Measurements from ENCODE around the gene KIF26B. TPM values are rescaled to one million over a fixed set of nuclear protein-coding genes. Genes with fewer than 3 reads are reported as not detected.
"Not testable (repeated sequence)": the region's sequence is repeated elsewhere in the genome, so short reads cannot be mapped to it uniquely, and the experiment has no call there.

KIF26B gene
- total RNA-seq, 1 experiment from 2014 or later, result 1.7 TPM

GRCh38 chr1:245704341-245704740 lies 549.6 kb downstream of the KIF26B start:
- Histone ChIP-seq H3K27me3 (ENCODE audit: control insufficient read depth, insufficient read depth, low read length) (no peaks in the 10 kb centered on the region), H3K4me3 (ENCODE audit: insufficient read depth, low read depth, low read length) (no peak overlapping the region), H3K36me3 (replicated peaks; ENCODE audit: control insufficient read depth, insufficient read depth, low read length) (no peaks in the 10 kb centered on the region)
- peak; percentile 4 for DNase-seq

- DNase-seq, result peak; percentile 9
- Histone ChIP-seq H3K36me3 (replicated peaks; ENCODE audit: control insufficient read depth, insufficient read depth, low read length) (no peaks in the 10 kb centered on the region), H3K4me3 (ENCODE audit: insufficient read depth, low read depth, low read length) (no peak overlapping the region), H3K27me3 (ENCODE audit: control insufficient read depth, insufficient read depth, low read length) (no peaks in the 10 kb centered on the region)
These were observed 550.0 kb downstream of the KIF26B start for GRCh38 chr1:245704765-245705164.

GRCh38 chr1:245707941-245708340 lies 553.2 kb downstream of the KIF26B start:
- no peak for DNase-seq
- Histone ChIP-seq H3K4me3 (ENCODE audit: insufficient read depth, low read depth, low read length) (no peak overlapping the region), H3K36me3 (replicated peaks; ENCODE audit: control insufficient read depth, insufficient read depth, low read length) (no peaks in the 10 kb centered on the region), H3K27me3 (ENCODE audit: control insufficient read depth, insufficient read depth, low read length) (peaks cover 4% of the 10 kb centered on the region; the same call in 1 of the 2 replicates)

DNA sequence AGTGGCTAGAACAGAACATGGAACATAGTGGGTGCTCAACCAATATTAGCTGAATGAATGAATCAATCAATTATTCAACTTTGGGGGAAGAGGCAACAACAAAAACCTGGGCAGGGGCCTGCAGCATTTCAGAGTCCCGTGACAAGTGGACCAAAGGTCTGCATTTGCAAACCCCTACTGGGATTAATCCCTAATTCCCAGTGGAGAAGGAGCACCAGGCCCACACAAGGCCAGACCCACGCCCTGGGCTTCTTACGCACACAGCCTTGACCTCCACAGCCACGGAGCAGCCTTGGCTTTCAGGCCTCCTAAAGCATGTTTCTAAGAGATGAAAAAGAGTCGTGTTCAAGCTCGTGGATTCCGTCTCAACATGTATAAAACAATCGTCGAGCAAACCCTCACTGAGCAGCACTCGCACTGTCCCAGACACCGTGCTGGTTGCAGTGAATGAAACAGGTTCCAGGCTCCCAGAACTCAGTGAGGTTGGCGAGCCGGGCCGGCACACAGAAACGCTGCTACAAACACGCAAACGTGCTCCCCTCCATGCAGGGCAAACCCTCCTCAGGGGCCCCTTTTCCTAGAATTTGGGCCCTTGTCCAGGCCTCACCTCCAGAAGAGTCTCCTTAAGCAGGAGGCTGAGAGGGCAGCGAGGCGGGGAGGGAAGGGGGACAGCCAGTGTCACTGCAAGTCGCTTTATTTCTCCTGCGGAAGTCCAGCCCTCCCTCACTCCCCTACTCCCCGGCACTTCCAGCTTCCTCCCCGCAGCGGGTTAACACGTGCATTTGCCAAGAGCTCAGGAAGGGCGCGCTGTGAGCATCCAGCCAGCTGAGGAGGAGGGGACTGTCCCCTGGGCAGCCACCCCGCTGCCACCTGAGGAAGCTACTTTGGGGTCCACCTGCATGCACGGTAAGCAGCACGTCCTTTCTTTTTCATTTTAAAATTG lies 556.4 kb downstream of the KIF26B start:
- Histone ChIP-seq H3K36me3 (replicated peaks; ENCODE audit: control insufficient read depth, insufficient read depth, low read length) (no peaks in the 10 kb centered on the region), H3K27me3 (ENCODE audit: control insufficient read depth, insufficient read depth, low read length) (peaks cover 4% of the 10 kb centered on the region; the same call in 1 of the 2 replicates), H3K4me3 (ENCODE audit: insufficient read depth, low read depth, low read length) (peak overlapping the region; percentile 5; the same call in 1 of the 2 replicates)
- peak; percentile 82 for DNase-seq

DNA sequence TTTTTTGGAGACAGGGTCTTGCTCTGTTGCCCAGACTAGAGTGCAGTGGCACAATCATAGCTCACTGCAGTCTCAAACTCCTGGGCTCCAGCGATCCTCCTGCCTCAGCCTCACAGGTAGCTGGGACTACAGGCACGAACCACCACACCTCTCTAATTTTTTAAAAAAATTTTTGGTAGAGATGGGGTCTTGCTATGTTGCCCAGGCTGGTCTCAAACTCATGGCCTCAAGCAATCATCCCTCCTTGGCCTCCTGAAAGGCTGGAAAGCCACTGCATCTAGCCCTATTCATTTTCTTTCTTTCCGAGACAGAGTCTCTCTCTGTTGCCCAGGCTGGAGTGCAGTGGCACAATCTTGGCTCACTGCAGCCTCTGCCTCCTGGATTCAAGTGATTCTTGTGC lies 559.2 kb downstream of the KIF26B start:
- not testable (repeated sequence) for H3K36me3 ChIP-seq (replicated peaks; ENCODE audit: control insufficient read depth, insufficient read depth, low read length); H3K4me3 ChIP-seq (ENCODE audit: insufficient read depth, low read depth, low read length); H3K27me3 ChIP-seq (ENCODE audit: control insufficient read depth, insufficient read depth, low read length); DNase-seq

GRCh38 chr1:245715291-245715701 lies 560.5 kb downstream of the KIF26B start:
- Histone ChIP-seq H3K4me3 (ENCODE audit: insufficient read depth, low read depth, low read length) (no peak overlapping the region), H3K27me3 (ENCODE audit: control insufficient read depth, insufficient read depth, low read length) (peaks cover 4% of the 10 kb centered on the region; the same call in 1 of the 2 replicates), H3K36me3 (replicated peaks; ENCODE audit: control insufficient read depth, insufficient read depth, low read length) (no peaks in the 10 kb centered on the region)
- peak; percentile 13 for DNase-seq

DNA sequence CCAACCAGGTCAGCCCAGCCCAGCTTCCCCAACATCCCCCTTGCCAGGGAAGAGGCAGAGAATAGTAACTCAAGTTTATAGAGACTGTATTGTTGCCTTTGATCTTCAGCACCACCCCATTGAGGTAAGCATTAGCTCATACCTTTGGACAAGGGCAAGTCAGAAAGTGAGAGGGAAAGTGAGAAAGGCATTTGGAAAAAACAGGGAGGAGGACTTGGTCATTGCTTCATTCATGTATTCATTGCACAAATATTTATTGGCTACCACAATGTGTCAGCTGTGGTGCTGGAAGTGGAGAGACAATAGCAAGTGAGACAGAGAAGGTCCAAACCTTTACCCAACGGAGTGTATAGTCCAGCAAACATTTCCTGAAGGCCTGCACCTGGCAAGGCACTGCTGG lies 561.2 kb downstream of the KIF26B start:
- Histone ChIP-seq H3K27me3 (ENCODE audit: control insufficient read depth, insufficient read depth, low read length) (peaks cover 4% of the 10 kb centered on the region; the same call in 1 of the 2 replicates), H3K36me3 (replicated peaks; ENCODE audit: control insufficient read depth, insufficient read depth, low read length) (no peaks in the 10 kb centered on the region), H3K4me3 (ENCODE audit: insufficient read depth, low read depth, low read length) (no peak overlapping the region)
- no peak for DNase-seq

DNA sequence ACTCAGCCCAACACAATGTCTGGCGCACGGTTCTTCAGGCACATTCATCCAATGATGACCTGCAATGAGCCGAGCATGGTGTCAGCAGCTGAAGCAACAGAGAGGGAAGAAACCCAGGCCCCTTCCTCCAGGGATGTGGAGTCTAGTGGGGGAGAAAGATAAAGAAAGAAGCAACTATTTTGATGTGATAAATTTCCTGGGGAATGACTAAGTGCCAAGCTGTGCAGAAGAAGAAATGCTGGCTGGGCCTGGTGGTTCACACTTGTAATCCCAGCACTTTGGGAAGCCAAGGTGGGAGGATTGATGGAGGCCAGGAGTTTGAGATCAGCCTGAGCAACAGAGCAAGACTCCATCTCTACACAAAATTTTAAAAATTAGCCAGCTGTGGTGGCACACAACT lies 561.8 kb downstream of the KIF26B start:
- DNase-seq, result no peak
- no peaks in the 10 kb centered on the region; the same call in 1 of the 2 replicates for H3K27me3 ChIP-seq (ENCODE audit: control insufficient read depth, insufficient read depth, low read length)
- no peaks in the 10 kb centered on the region for H3K36me3 ChIP-seq (replicated peaks; ENCODE audit: control insufficient read depth, insufficient read depth, low read length)
- H3K4me3 ChIP-seq (ENCODE audit: insufficient read depth, low read depth, low read length), result no peak overlapping the region

- Histone ChIP-seq H3K27me3 (ENCODE audit: control insufficient read depth, insufficient read depth, low read length) (no peaks in the 10 kb centered on the region), H3K36me3 (replicated peaks; ENCODE audit: control insufficient read depth, insufficient read depth, low read length) (no peaks in the 10 kb centered on the region), H3K4me3 (ENCODE audit: insufficient read depth, low read depth, low read length) (no peak overlapping the region)
- no peak for DNase-seq
These were observed 562.8 kb downstream of the KIF26B start for GRCh38 chr1:245717611-245718010.

GRCh38 chr1:245718123-245718522 lies 563.3 kb downstream of the KIF26B start:
- Histone ChIP-seq H3K4me3 (ENCODE audit: insufficient read depth, low read depth, low read length) (no peak overlapping the region), H3K27me3 (ENCODE audit: control insufficient read depth, insufficient read depth, low read length) (no peaks in the 10 kb centered on the region), H3K36me3 (replicated peaks; ENCODE audit: control insufficient read depth, insufficient read depth, low read length) (no peaks in the 10 kb centered on the region)
- DNase-seq, result no peak

GRCh38 chr1:245718951-245719350 lies 564.2 kb downstream of the KIF26B start:
- Histone ChIP-seq H3K27me3 (ENCODE audit: control insufficient read depth, insufficient read depth, low read length) (no peaks in the 10 kb centered on the region), H3K4me3 (ENCODE audit: insufficient read depth, low read depth, low read length) (no peak overlapping the region), H3K36me3 (replicated peaks; ENCODE audit: control insufficient read depth, insufficient read depth, low read length) (no peaks in the 10 kb centered on the region)
- no peak for DNase-seq

GRCh38 chr1:245721488-245721887 lies 566.7 kb downstream of the KIF26B start:
- Histone ChIP-seq H3K27me3 (ENCODE audit: control insufficient read depth, insufficient read depth, low read length) (no peaks in the 10 kb centered on the region), H3K4me3 (ENCODE audit: insufficient read depth, low read depth, low read length) (no peak overlapping the region), H3K36me3 (replicated peaks; ENCODE audit: control insufficient read depth, insufficient read depth, low read length) (no peaks in the 10 kb centered on the region)
- no peak for DNase-seq

GRCh38 chr1:245728035-245728434 lies 573.2 kb downstream of the KIF26B start:
- not testable (repeated sequence) for H3K36me3 ChIP-seq (replicated peaks; ENCODE audit: control insufficient read depth, insufficient read depth, low read length); H3K27me3 ChIP-seq (ENCODE audit: control insufficient read depth, insufficient read depth, low read length); H3K4me3 ChIP-seq (ENCODE audit: insufficient read depth, low read depth, low read length); DNase-seq

DNA sequence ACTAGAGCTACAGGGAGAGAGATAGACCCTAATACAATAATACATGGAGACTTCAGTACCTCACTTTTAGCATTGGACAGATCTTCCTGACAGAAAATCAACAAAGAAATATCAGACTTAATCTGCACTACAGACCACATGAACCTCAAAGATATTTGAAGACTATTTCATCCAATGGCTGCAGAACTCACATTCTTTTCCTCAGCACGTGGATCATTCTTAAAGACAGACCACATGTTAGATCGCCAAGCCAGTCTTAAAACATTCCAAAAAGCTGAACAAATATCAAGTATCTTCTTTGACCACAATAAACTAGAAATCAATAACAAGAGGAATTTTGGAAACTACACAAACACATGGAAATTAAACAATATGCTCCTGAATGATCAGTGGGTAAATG lies 576.0 kb downstream of the KIF26B start:
- DNase-seq, result no peak
- Histone ChIP-seq H3K4me3 (ENCODE audit: insufficient read depth, low read depth, low read length) (no peak overlapping the region), H3K27me3 (ENCODE audit: control insufficient read depth, insufficient read depth, low read length) (no peaks in the 10 kb centered on the region), H3K36me3 (replicated peaks; ENCODE audit: control insufficient read depth, insufficient read depth, low read length) (no peaks in the 10 kb centered on the region)

DNA sequence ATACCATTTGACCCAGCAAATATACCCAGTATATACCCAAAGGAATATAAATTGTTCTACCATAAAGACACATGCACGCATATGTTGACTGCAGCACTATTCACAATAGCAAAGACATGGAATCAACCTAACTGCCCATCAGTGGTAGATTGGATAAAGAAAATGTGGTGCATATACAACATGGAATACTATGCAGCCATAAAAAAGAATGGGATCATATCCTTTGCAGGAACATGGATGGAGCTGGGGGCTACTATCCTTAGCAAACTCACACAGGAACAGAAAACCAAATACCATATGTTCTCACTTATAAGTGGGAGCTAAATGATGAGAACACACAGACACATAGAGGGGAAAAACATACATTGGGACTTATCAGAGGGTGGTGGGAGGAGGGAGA lies 585.6 kb downstream of the KIF26B start:
- not testable (repeated sequence) for DNase-seq; H3K27me3 ChIP-seq (ENCODE audit: control insufficient read depth, insufficient read depth, low read length); H3K4me3 ChIP-seq (ENCODE audit: insufficient read depth, low read depth, low read length); H3K36me3 ChIP-seq (replicated peaks; ENCODE audit: control insufficient read depth, insufficient read depth, low read length)
